ENCODE measurements around the gene SEC24C. TPM values are rescaled to one million over a fixed set of nuclear protein-coding genes. Genes with fewer than 3 reads are reported as not detected.

SEC24C gene
- total RNA-seq, 1 experiment from 2014 or later: 113 TPM

DNA sequence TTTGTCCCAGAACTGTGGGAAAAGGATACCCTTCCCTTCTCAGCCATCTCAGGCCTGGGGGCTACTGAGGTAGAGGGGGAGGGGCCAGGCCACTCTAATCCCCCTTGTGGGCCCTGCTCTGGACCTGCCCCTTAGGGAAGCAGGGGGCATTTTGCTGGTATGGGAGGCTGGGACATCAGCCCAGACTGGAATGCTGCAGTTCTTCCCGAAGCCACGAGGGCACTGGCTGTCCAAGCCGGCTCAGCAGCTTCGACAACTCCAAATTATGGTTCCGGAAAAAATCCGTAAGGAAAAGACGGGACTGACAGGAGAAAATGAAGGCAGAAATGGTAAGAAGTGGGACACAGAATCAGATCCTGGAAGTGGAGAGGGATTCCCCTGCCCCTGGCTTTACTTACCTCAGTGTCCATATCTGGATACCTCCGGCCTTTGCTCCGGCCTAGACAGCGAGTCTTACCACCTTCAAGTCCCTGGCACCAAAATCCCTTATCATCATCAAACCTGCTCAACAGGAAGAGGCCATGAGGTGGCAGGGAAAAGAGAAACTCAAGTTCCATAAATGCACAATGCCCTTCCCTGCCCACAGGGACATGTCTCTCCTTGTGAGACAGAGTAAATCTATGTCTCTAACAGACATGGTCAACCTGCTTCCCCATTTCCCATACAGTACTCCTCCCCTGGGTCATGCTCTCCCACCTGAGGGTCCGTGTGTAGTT lies 58.3 kb downstream of the SEC24C start:
- no peaks in the 10 kb centered on the region for H3K27me3 ChIP-seq (ENCODE audit: control insufficient read depth, insufficient read depth, low read length)
- H3K27ac ChIP-seq (ENCODE audit: low read length): peak overlapping the region; percentile 24; the same call in 1 of the 2 replicates
- no peaks in the 10 kb centered on the region for H3K9me3 ChIP-seq (ENCODE audit: control insufficient read depth, insufficient read depth, low read depth, low read length)
- peaks cover 11% of the 10 kb centered on the region for H3K36me3 ChIP-seq (ENCODE audit: control insufficient read depth, insufficient read depth, low read length)
- POLR2A ChIA-PET: no interaction called here
- BruUV-seq (replicated peaks): TSS peak; percentile 14
- CTCF ChIA-PET: no interaction called here
- no peak for DNase-seq (ENCODE audit: low read depth, low spot score)
- H3K4me3 ChIP-seq (ENCODE audit: low read depth in 2 of 2, low read length in 2 of 2): no peak overlapping the region
- no peaks in the 10 kb centered on the region for H3K4me1 ChIP-seq (ENCODE audit: control insufficient read depth, insufficient read depth, low read length)
- ATAC-seq: no peak
- TF ChIP-seq SIN3A (IDR thresholded peaks at IDR 0.05; ENCODE audit: borderline replicate concordance, insufficient read depth, low read depth, low read length) (no peak), TCF7L2 (IDR thresholded peaks at IDR 0.05; ENCODE audit: low read depth, low read length) (no peak), POLR2AphosphoS5 (IDR thresholded peaks at IDR 0.05; ENCODE audit: low read depth, low read length) (peak; percentile 27; the same call in 1 of the 2 replicates)
- TF ChIP-seq, protein P1, sequence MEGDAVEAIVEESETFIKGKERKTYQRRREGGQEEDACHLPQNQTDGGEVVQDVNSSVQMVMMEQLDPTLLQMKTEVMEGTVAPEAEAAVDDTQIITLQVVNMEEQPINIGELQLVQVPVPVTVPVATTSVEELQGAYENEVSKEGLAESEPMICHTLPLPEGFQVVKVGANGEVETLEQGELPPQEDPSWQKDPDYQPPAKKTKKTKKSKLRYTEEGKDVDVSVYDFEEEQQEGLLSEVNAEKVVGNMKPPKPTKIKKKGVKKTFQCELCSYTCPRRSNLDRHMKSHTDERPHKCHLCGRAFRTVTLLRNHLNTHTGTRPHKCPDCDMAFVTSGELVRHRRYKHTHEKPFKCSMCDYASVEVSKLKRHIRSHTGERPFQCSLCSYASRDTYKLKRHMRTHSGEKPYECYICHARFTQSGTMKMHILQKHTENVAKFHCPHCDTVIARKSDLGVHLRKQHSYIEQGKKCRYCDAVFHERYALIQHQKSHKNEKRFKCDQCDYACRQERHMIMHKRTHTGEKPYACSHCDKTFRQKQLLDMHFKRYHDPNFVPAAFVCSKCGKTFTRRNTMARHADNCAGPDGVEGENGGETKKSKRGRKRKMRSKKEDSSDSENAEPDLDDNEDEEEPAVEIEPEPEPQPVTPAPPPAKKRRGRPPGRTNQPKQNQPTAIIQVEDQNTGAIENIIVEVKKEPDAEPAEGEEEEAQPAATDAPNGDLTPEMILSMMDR (IDR thresholded peaks at IDR 0.05): no peak
- TF ChIP-seq, protein P2, sequence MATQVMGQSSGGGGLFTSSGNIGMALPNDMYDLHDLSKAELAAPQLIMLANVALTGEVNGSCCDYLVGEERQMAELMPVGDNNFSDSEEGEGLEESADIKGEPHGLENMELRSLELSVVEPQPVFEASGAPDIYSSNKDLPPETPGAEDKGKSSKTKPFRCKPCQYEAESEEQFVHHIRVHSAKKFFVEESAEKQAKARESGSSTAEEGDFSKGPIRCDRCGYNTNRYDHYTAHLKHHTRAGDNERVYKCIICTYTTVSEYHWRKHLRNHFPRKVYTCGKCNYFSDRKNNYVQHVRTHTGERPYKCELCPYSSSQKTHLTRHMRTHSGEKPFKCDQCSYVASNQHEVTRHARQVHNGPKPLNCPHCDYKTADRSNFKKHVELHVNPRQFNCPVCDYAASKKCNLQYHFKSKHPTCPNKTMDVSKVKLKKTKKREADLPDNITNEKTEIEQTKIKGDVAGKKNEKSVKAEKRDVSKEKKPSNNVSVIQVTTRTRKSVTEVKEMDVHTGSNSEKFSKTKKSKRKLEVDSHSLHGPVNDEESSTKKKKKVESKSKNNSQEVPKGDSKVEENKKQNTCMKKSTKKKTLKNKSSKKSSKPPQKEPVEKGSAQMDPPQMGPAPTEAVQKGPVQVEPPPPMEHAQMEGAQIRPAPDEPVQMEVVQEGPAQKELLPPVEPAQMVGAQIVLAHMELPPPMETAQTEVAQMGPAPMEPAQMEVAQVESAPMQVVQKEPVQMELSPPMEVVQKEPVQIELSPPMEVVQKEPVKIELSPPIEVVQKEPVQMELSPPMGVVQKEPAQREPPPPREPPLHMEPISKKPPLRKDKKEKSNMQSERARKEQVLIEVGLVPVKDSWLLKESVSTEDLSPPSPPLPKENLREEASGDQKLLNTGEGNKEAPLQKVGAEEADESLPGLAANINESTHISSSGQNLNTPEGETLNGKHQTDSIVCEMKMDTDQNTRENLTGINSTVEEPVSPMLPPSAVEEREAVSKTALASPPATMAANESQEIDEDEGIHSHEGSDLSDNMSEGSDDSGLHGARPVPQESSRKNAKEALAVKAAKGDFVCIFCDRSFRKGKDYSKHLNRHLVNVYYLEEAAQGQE (IDR thresholded peaks at IDR 0.05; ENCODE audit: insufficient read depth in 1 of 2, low read depth in 2 of 2, low read length in 1 of 2): no peak
- intact Hi-C loops (cut with micrococcal nuclease; ENCODE audit: unreplicated experiment) (no loop called here), in situ Hi-C loops (cut with HindIII; ENCODE audit: low pct_unique_long_range_greater_than_20kb, low sequenced_read_pairs) (no loop called here)

DNA sequence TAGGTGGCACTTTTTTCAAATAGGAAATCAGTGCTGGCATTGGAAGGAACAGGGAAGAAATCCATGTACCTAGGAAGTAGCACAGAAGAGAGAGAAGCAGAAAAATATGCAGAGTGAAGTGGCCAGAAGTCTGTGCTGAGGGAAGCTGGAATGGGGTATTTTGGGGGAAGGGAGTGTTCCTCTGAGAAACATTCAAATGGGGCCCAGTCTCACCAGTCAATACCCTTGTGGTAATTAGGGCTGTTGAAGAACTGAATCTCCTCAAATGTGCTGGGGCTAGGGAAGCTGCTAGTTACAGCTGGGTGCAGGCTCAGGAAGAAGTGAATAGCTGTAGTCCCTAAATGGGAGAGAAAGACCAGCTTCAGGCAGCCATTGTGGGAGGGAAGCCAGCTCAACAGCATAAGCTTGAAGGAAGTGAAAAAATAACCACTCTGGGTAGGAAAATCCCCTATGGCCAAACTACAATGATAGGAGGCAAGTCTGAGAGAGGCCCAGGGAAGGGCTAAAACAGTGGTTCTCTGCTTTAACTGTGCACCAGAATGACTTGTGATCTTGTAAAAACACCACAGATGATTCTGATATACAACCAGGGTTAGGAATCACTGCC lies 59.6 kb downstream of the SEC24C start:
- no TSS peak for BruUV-seq (replicated peaks)
- DNase-seq (ENCODE audit: low read depth, low spot score) (no peak), ATAC-seq (no peak)
- CTCF ChIA-PET: interaction anchor here (0.6 kb wide), 1 partner anchor 30 kb away, joined by 5 read pairs; no protein-coding TSS in a partner anchor
- no peaks in the 10 kb centered on the region for H3K9me3 ChIP-seq (ENCODE audit: control insufficient read depth, insufficient read depth, low read depth, low read length)
- no peak overlapping the region for H3K4me3 ChIP-seq (ENCODE audit: low read depth in 2 of 2, low read length in 2 of 2)
- H3K4me1 ChIP-seq (ENCODE audit: control insufficient read depth, insufficient read depth, low read length): no peaks in the 10 kb centered on the region
- POLR2A ChIA-PET: interaction anchor here (0.6 kb wide), 1 partner anchor 18 kb away, joined by 3 read pairs; no protein-coding TSS in a partner anchor
- H3K27ac ChIP-seq (ENCODE audit: low read length): no peak overlapping the region
- intact Hi-C loops (cut with micrococcal nuclease; ENCODE audit: unreplicated experiment): no loop called here
- no peaks in the 10 kb centered on the region for H3K27me3 ChIP-seq (ENCODE audit: control insufficient read depth, insufficient read depth, low read length)
- H3K36me3 ChIP-seq (ENCODE audit: control insufficient read depth, insufficient read depth, low read length): peaks cover 11% of the 10 kb centered on the region
- in situ Hi-C loops (cut with HindIII; ENCODE audit: low pct_unique_long_range_greater_than_20kb, low sequenced_read_pairs): no loop called here
- no peak for TF ChIP-seq POLR2AphosphoS5 (IDR thresholded peaks at IDR 0.05; ENCODE audit: low read depth, low read length)
- no peak for TF ChIP-seq TCF7L2 (IDR thresholded peaks at IDR 0.05; ENCODE audit: low read depth, low read length)
- TF ChIP-seq, protein P2 (IDR thresholded peaks at IDR 0.05; ENCODE audit: insufficient read depth in 1 of 2, low read depth in 2 of 2, low read length in 1 of 2): no peak
- TF ChIP-seq SIN3A (IDR thresholded peaks at IDR 0.05; ENCODE audit: borderline replicate concordance, insufficient read depth, low read depth, low read length): no peak
- TF ChIP-seq, protein P1 (IDR thresholded peaks at IDR 0.05): no peak

All from Panc1 (cell line).